Keratinocyte (primary cell): ENCODE data around the gene TIPIN.

Source experiments
- CTCF ChIP-seq, 3 experiments: IDR thresholded peaks in 1 of 3; conservative IDR thresholded peaks in 1 of 3; optimal IDR thresholded peaks in 1 of 3; 2 replicates in 2 of 3; 3 replicates in 1 of 3; pipeline versions ENCODE3 to v1.5.1; 2011; ENCODE audit warnings: low read length in 3 of 3, mild to moderate bottlenecking in 3 of 3, moderate library complexity in 2 of 3, control low read depth in 1 of 3, inconsistent platforms in 1 of 3; ENCODE audit not compliant: insufficient read depth in 2 of 3; ENCODE audit errors: extremely low read depth in 1 of 3
- EZH2 ChIP-seq: IDR thresholded peaks from one replicate; pipeline ENCODE4 v1.6.1; 2012; ENCODE audit warnings: inconsistent platforms, mild to moderate bottlenecking, low read length, moderate library complexity

- TF ChIP-seq CTCF (optimal IDR thresholded peaks at IDR 0.05 in 1 of 3, IDR thresholded peaks at IDR 0.05 in 1 of 3, conservative IDR thresholded peaks at IDR 0.05 in 1 of 3; ENCODE audit: extremely low read depth in 1 of 3, insufficient read depth in 2 of 3, low read length in 3 of 3): no peak
- no peak for TF ChIP-seq EZH2
Measured at GRCh38 chr15:66310786-66311185, 45.7 kb downstream of the TIPIN start.
